SU-DHL-6 (cell line): Measurements from ENCODE around the gene GFOD1.
"Not testable (repeated sequence)": the region's sequence is repeated elsewhere in the genome, so short reads cannot be mapped to it uniquely, and the experiment has no call there.

Experiments used
- CTCF ChIP-seq: fragments of 200-600 bp; sonication (generic); IDR thresholded peaks from one replicate; pipeline ENCODE4 v1.5.1; 2017; ENCODE audit warnings: antibody characterized with exemption, mild to moderate bottlenecking, low read length, moderate library complexity; ENCODE audit not compliant: insufficient read depth, poor library complexity, severe bottlenecking
- EZH2phosphoT487 ChIP-seq: fragments of 200-600 bp; sonication (generic), shearing (Covaris generic); conservative IDR thresholded peaks from 2 replicates; pipeline ENCODE4 v1.6.1; 2018; ENCODE audit warnings: mild to moderate bottlenecking, antibody characterized with exemption, low read length, moderate library complexity, mixed read lengths

GRCh38 chr6:13388769-13389168, 98.6 kb downstream of the GFOD1 start:
- TF ChIP-seq CTCF, EZH2phosphoT487: not testable (repeated sequence)
